DND-41 (cell line): ENCODE results near the gene MAPK10.

Experiments used
- ATAC-seq: fragments of 200-7000 bp; cut with Tn5 transposase; 3 replicates; pipeline ENCODE4 v1.9.1; 2021; ENCODE audit warnings: low read depth; ENCODE audit not compliant: insufficient read depth
- DNase-seq: peaks from one replicate; pipeline ENCODE4 v3.0.0-alpha.2; 2020
- H2AFZ ChIP-seq: 2 replicates; pipeline ENCODE4 v1.6.0; 2012; ENCODE audit warnings: low read depth, low read length
- H3K27ac ChIP-seq: 2 replicates; pipeline ENCODE4 v1.5.1; 2012; ENCODE audit warnings: low read length, inconsistent platforms
- H3K27me3 ChIP-seq: fragments of 200-600 bp; sonication (generic); 2 replicates; pipeline ENCODE4 v1.6.0; 2012; ENCODE audit warnings: low read length, mild to moderate bottlenecking, inconsistent platforms; ENCODE audit not compliant: insufficient read depth, poor library complexity
- H3K36me3 ChIP-seq: 2 replicates; pipeline ENCODE4 v1.5.1; 2012; ENCODE audit warnings: low read length, inconsistent platforms; ENCODE audit not compliant: insufficient read depth
- H3K4me1 ChIP-seq: 2 replicates; pipeline ENCODE4 v1.5.1; 2012; ENCODE audit warnings: mild to moderate bottlenecking, low read length; ENCODE audit not compliant: insufficient read depth
- H3K4me2 ChIP-seq: 2 replicates; pipeline ENCODE4 v1.6.0; 2012; ENCODE audit warnings: mild to moderate bottlenecking, moderate library complexity, low read length, inconsistent platforms; ENCODE audit not compliant: insufficient read depth
- H3K4me3 ChIP-seq, 2 experiments: fragments of 200-600 bp in 1 of 2; shearing (Covaris generic) in 1 of 2; 2 replicates each; pipeline ENCODE4 v1.5.1; 2012 to 2016; ENCODE audit warnings: inconsistent platforms in 2 of 2, low read length in 2 of 2, mild to moderate bottlenecking in 2 of 2, low read depth in 1 of 2, moderate library complexity in 1 of 2
- H3K79me2 ChIP-seq: 2 replicates; pipeline ENCODE4 v1.6.0; 2012; ENCODE audit warnings: low read length, inconsistent platforms; ENCODE audit not compliant: insufficient read depth
- H3K9ac ChIP-seq: 2 replicates; pipeline ENCODE4 v1.6.0; 2012; ENCODE audit warnings: low read depth, mild to moderate bottlenecking, inconsistent platforms, low read length, moderate library complexity
- H3K9me3 ChIP-seq: 2 replicates; pipeline ENCODE4 v1.5.1; 2012; ENCODE audit warnings: low read length, moderate library complexity, mild to moderate bottlenecking, inconsistent platforms; ENCODE audit not compliant: insufficient read depth, severe bottlenecking
- H4K20me1 ChIP-seq: 2 replicates; pipeline ENCODE4 v1.6.0; 2012; ENCODE audit warnings: low read length; ENCODE audit not compliant: insufficient read depth
- CTCF ChIP-seq: IDR thresholded peaks from 2 replicates; pipeline ENCODE4 v1.5.1; 2012; ENCODE audit warnings: borderline replicate concordance, low read length, moderate library complexity, mild to moderate bottlenecking; ENCODE audit not compliant: poor library complexity, severe bottlenecking; ENCODE audit errors: extremely low read depth
- EZH2 ChIP-seq: IDR thresholded peaks from 3 replicates; pipeline ENCODE4 v1.6.1; 2012; ENCODE audit warnings: borderline replicate concordance, low read depth, mild to moderate bottlenecking, moderate library complexity, low read length, inconsistent platforms; ENCODE audit not compliant: severe bottlenecking

Gene MAPK10

GRCh38 chr4:86223472-86223871, 136.4 kb downstream of the MAPK10 start:
- no peak for TF ChIP-seq EZH2
- TF ChIP-seq CTCF: peak; percentile 61
- Histone ChIP-seq H4K20me1 (no peaks in the 10 kb centered on the region), H3K36me3 (no peaks in the 10 kb centered on the region), H2AFZ (no peak overlapping the region), H3K4me3 (no peak overlapping the region), H3K27me3 (no peaks in the 10 kb centered on the region), H3K9ac (no peak overlapping the region), H3K9me3 (no peaks in the 10 kb centered on the region), H3K4me1 (no peaks in the 10 kb centered on the region), H3K4me2 (no peak overlapping the region), H3K27ac (no peak overlapping the region), H3K79me2 (no peaks in the 10 kb centered on the region)
- DNase-seq (peak; percentile 36), ATAC-seq (peak; percentile 76)

DNA sequence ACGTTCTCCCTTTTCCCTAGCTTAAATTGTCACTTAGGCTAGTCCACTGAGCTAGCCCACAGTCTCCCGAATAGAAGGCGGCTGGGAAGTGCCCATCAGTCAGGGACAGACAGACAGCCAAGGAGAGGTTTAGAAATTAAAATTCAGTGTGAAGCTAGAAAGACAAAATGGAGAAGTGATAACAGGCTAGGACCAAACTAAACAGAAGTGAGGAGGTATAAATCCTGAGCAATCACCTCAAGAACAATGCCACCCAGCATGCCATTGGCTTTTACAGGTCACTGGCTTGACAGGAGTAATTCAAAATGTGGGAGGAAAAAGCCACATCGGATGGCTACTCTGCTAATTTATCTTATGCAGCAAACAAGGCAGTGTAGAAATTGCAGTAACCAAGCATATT, 138.9 kb downstream of the MAPK10 start:
- Histone ChIP-seq H3K27ac (no peak overlapping the region), H3K4me2 (no peak overlapping the region)

GRCh38 chr4:86220121-86220520, 139.7 kb downstream of the MAPK10 start:
- H3K4me3 ChIP-seq: no peak overlapping the region
- H2AFZ ChIP-seq: no peak overlapping the region
- no peak overlapping the region for H3K4me2 ChIP-seq
- no peaks in the 10 kb centered on the region for H3K27me3 ChIP-seq
- no peak overlapping the region for H3K27ac ChIP-seq
- H3K36me3 ChIP-seq: no peaks in the 10 kb centered on the region
- H4K20me1 ChIP-seq: no peaks in the 10 kb centered on the region
- H3K9me3 ChIP-seq: no peaks in the 10 kb centered on the region
- H3K4me1 ChIP-seq: no peaks in the 10 kb centered on the region
- DNase-seq (no peak), ATAC-seq (no peak)
- no peak overlapping the region for H3K9ac ChIP-seq
- no peak for TF ChIP-seq EZH2
- no peak for TF ChIP-seq CTCF
- H3K79me2 ChIP-seq: no peaks in the 10 kb centered on the region

More for the DNA sequence above, 138.9 kb downstream of the MAPK10 start:
- no peak for DNase-seq
- ATAC-seq: no peak
- no peaks in the 10 kb centered on the region for H4K20me1 ChIP-seq
- H3K9me3 ChIP-seq: no peaks in the 10 kb centered on the region
- H2AFZ ChIP-seq: no peak overlapping the region
- no peaks in the 10 kb centered on the region for H3K4me1 ChIP-seq
- no peaks in the 10 kb centered on the region for H3K36me3 ChIP-seq
- TF ChIP-seq CTCF (no peak), EZH2 (no peak)
- no peak overlapping the region for H3K4me3 ChIP-seq
- no peaks in the 10 kb centered on the region for H3K27me3 ChIP-seq
- no peak overlapping the region for H3K9ac ChIP-seq
- no peaks in the 10 kb centered on the region for H3K79me2 ChIP-seq
